ENCODE data around the gene TMEM222.
"Not testable (repeated sequence)": the region's sequence is repeated elsewhere in the genome, so short reads cannot be mapped to it uniquely, and the experiment has no call there.

Gene TMEM222

GRCh38 chr1:27321813-27322568 lies at the start of gene TMEM222:
Gene TMEM222, plus strand, starts transcription at chr1:27322163. Its CDS starts 35 bp downstream, at chr1:27322198.
- DNase-seq, result peak; percentile 96

GRCh38 chr1:27274204-27274603 lies 47.8 kb upstream of the TMEM222 start:
- no peak for DNase-seq

GRCh38 chr1:27275696-27276095 lies 46.3 kb upstream of the TMEM222 start:
- no peak for DNase-seq

GRCh38 chr1:27284425-27285273 lies 37.3 kb upstream of the TMEM222 start:
- peak; percentile 89 for DNase-seq

GRCh38 chr1:27285274-27285660 lies 36.7 kb upstream of the TMEM222 start:
- no peak for DNase-seq

- not testable (repeated sequence) for DNase-seq
Observed at GRCh38 chr1:27285821-27286220, 36.1 kb upstream of the TMEM222 start.

GRCh38 chr1:27289125-27289524 lies 32.8 kb upstream of the TMEM222 start:
- not testable (repeated sequence) for DNase-seq

- DNase-seq, result no peak
Observed at GRCh38 chr1:27290581-27290980, 31.4 kb upstream of the TMEM222 start.

GRCh38 chr1:27292106-27292505 lies 29.9 kb upstream of the TMEM222 start:
- DNase-seq, result no peak

GRCh38 chr1:27293915-27294314 lies 28.0 kb upstream of the TMEM222 start:
- DNase-seq, result no peak

GRCh38 chr1:27296773-27297291 lies 25.1 kb upstream of the TMEM222 start:
- peak; percentile 76 for DNase-seq

- no peak for DNase-seq
Observed at GRCh38 chr1:27297903-27298302, 24.1 kb upstream of the TMEM222 start.

- DNase-seq, result no peak
Observed at GRCh38 chr1:27298632-27299384, 23.2 kb upstream of the TMEM222 start.

GRCh38 chr1:27299385-27300271 lies 22.3 kb upstream of the TMEM222 start:
- DNase-seq, result no peak

- DNase-seq, result peak; percentile 71
Observed at GRCh38 chr1:27300341-27301051, 21.5 kb upstream of the TMEM222 start.

GRCh38 chr1:27301052-27301422 lies 20.9 kb upstream of the TMEM222 start:
- DNase-seq, result no peak

GRCh38 chr1:27301582-27302199 lies 20.3 kb upstream of the TMEM222 start:
- no peak for DNase-seq

- DNase-seq, result no peak
Observed at GRCh38 chr1:27302612-27303011, 19.4 kb upstream of the TMEM222 start.

- no peak for DNase-seq
Observed at GRCh38 chr1:27303509-27303908, 18.5 kb upstream of the TMEM222 start.

- DNase-seq, result no peak
Observed at GRCh38 chr1:27306071-27306470, 15.9 kb upstream of the TMEM222 start.
